Gastrocnemius medialis (tissue), 4 donors: ENCODE data around the gene RAB7A. TPM values are rescaled to one million over a fixed set of nuclear protein-coding genes. Genes with fewer than 3 reads are reported as not detected.

Experiments used
- ATAC-seq, 2 donors: fragments of 150-250 bp; one replicate each; pipeline ENCODE4 v1.9.1; 2016
- DNase-seq, 2 donors: peaks; one replicate each; pipeline ENCODE4 v3.0.0-alpha.2; 2019
- H3K27ac ChIP-seq, 4 donors: fragments of 200-600 bp; sonication (generic); 1 replicate in 1 of 4; 2 replicates in 3 of 4; pipeline ENCODE4 v1.5.1; 2016 to 2018; ENCODE audit warnings: mild to moderate bottlenecking in 2 of 4, moderate library complexity in 1 of 4
- H3K27me3 ChIP-seq, 3 donors: fragments of 200-600 bp; sonication (generic) in 2 of 3; 1 replicate in 1 of 3; 2 replicates in 2 of 3; pipeline versions ENCODE4 v1.5.1 to v1.6.0; 2016 to 2019; ENCODE audit warnings: mild to moderate bottlenecking in 1 of 3, moderate library complexity in 1 of 3
- H3K36me3 ChIP-seq, 2 donors: fragments of 200-600 bp; sonication (generic) in 1 of 2; one replicate each; pipeline ENCODE4 v1.5.1; 2017 to 2018
- H3K4me1 ChIP-seq, 2 donors: fragments of 200-600 bp; sonication (generic) in 1 of 2; one replicate each; pipeline ENCODE4 v1.5.1; 2016 to 2017; ENCODE audit warnings: mild to moderate bottlenecking in 2 of 2
- H3K4me3 ChIP-seq, 4 donors: fragments of 200-600 bp; sonication (generic) in 3 of 4; 1 replicate in 1 of 4; 2 replicates in 3 of 4; pipeline ENCODE4 v1.5.1; 2016 to 2019; ENCODE audit warnings: mild to moderate bottlenecking in 2 of 4
- H3K9me3 ChIP-seq, 3 donors: fragments of 200-600 bp; sonication (generic) in 2 of 3; 1 replicate in 1 of 3; 2 replicates in 2 of 3; pipeline ENCODE4 v1.5.1; 2016 to 2019
- POLR2A ChIP-seq, 2 donors: fragments of 450-650 bp; IDR thresholded peaks; one replicate each; pipeline ENCODE4 v1.6.1; 2017; ENCODE audit warnings: antibody characterized with exemption in 2 of 2, mild to moderate bottlenecking in 2 of 2, moderate library complexity in 2 of 2
- in situ Hi-C, 4 donors: fragments of 200-750 bp; cut with MboI; loops; one replicate each; pipeline versions ENCODE4 v1.15.0 to v1.8.0; 2017; ENCODE audit warnings: low sequenced_read_pairs in 4 of 4
- intact Hi-C: fragments of 100-400 bp; cut with DNase I; formaldehyde crosslinking; loops from one replicate; pipeline ENCODE4 v1.15.1; 2023; ENCODE audit warnings: low total_unique reads
- total RNA-seq, 4 donors: library from RNA; depleted of rRNA; stranded (reverse); fragments of >200 nt; gene quantifications; one replicate each; pipeline versions ENCODE4 v1.1.0 to v1.2.3, GENCODE V29; 2016
- TF ChIP-seq, protein P1 (sequence below), 5 experiments: fragments of 450-650 bp in 3 of 5; fragments of 200-600 bp in 2 of 5; sonication (generic) in 2 of 5; IDR thresholded peaks in 4 of 5; conservative IDR thresholded peaks in 1 of 5; 1 replicate in 4 of 5; 2 replicates in 1 of 5; pipeline ENCODE4 v1.5.1; 2016 to 2019; ENCODE audit warnings: antibody characterized with exemption in 5 of 5, mild to moderate bottlenecking in 3 of 5, moderate library complexity in 3 of 5

RAB7A gene
- total RNA-seq, 4 donors from 2014 or later, result 102 to 190 (median 149) TPM

DNA sequence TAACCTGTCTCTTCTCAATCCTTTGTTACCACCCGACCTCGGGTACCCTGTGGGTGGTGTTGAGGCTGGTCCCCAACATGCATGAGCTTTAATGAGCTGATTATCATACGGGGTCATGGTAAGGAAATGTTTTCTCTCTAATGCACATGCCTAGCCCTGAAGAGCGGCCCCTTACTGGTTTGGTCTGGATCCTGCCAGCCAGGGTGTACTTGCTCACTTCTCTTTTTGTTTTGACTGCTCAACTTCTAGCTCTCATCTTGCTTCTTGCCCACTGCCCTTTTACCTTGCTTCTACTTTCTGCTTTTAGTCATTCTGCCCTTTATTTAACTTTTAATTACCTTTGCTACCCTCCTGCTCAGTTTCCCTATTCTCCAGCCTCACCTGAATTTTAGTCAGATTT, 109.1 kb downstream of the RAB7A start:
- intact Hi-C loops, result no loop called here
- H3K36me3 ChIP-seq, result no peaks in the 10 kb centered on the region
- ATAC-seq (no peak), DNase-seq (no peak)
- in situ Hi-C loops, result no loop called here
- no peaks in the 10 kb centered on the region for H3K9me3 ChIP-seq
- TF ChIP-seq POLR2A (IDR thresholded peaks at IDR 0.05), result no peak
- TF ChIP-seq, protein P1, sequence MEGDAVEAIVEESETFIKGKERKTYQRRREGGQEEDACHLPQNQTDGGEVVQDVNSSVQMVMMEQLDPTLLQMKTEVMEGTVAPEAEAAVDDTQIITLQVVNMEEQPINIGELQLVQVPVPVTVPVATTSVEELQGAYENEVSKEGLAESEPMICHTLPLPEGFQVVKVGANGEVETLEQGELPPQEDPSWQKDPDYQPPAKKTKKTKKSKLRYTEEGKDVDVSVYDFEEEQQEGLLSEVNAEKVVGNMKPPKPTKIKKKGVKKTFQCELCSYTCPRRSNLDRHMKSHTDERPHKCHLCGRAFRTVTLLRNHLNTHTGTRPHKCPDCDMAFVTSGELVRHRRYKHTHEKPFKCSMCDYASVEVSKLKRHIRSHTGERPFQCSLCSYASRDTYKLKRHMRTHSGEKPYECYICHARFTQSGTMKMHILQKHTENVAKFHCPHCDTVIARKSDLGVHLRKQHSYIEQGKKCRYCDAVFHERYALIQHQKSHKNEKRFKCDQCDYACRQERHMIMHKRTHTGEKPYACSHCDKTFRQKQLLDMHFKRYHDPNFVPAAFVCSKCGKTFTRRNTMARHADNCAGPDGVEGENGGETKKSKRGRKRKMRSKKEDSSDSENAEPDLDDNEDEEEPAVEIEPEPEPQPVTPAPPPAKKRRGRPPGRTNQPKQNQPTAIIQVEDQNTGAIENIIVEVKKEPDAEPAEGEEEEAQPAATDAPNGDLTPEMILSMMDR (IDR thresholded peaks at IDR 0.05 in 4 of 5, conservative IDR thresholded peaks at IDR 0.05 in 1 of 5), result no peak
- H3K4me1 ChIP-seq, result no peaks in the 10 kb centered on the region
- H3K4me3 ChIP-seq, result no peak overlapping the region
- no peaks in the 10 kb centered on the region for H3K27me3 ChIP-seq
- H3K27ac ChIP-seq, result no peak overlapping the region

DNA sequence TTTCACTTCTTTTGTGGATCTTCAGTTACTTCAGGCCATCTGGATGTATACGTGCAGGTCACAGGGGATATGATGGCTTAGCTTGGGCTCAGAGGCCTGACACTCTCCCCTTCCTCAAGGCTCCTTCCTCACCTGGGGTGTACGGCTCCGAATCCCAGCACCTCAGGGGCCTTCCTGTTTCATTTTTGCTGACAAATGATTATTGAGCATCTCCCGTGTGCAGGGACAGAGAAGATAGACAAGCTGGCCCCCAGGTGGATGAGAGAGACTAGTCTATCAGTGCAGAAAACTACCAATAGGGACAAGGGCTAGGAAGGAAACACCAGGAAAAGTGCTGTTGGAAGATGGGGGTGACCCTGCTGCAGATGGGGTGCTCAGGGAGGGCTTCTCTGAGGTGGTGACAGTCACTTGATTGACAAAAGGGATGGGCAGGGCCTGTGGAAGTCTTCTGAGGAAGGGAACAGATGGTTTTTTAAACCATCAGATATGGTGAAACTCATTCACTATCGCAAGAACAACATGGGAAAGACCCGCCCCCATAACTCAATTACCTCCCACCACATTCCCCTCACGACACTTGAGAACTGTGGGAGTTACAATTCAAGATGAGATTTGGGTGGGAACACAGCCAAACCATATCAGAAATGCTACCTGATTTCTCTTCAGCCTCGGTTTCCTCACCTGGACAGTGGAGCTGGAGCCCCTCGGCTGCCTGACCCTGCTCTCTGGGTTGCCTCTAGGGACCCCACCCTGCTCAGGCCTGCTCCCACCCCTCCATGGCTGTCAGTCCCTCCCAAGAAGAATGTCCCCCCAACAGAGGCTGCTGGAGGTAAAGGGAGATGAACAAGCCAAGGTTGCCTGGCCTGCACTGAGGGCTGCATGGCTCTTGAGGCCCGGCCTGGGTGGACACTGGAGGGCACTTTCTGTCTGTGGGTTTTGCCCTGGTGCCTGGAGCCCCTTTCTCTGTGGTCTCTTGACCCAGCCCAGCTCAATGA, 116.2 kb downstream of the RAB7A start:
- Histone ChIP-seq H3K9me3 (no peaks in the 10 kb centered on the region), H3K4me3 (no peak overlapping the region), H3K27ac (no peak overlapping the region), H3K27me3 (no peaks in the 10 kb centered on the region), H3K36me3 (no peaks in the 10 kb centered on the region), H3K4me1 (peaks cover 7 to 12% of the 10 kb centered on the region in 2 donors)
- DNase-seq (no peak), ATAC-seq (no peak)
- in situ Hi-C loops (loop anchor here in 1 of 4 donors (10.0 kb wide), 1 partner anchor 157 kb away; no protein-coding TSS in a partner anchor), intact Hi-C loops (no loop called here)
- TF ChIP-seq POLR2A (IDR thresholded peaks at IDR 0.05), result no peak
- TF ChIP-seq, protein P1 (IDR thresholded peaks at IDR 0.05 in 4 of 5, conservative IDR thresholded peaks at IDR 0.05 in 1 of 5), result no peak

DNA sequence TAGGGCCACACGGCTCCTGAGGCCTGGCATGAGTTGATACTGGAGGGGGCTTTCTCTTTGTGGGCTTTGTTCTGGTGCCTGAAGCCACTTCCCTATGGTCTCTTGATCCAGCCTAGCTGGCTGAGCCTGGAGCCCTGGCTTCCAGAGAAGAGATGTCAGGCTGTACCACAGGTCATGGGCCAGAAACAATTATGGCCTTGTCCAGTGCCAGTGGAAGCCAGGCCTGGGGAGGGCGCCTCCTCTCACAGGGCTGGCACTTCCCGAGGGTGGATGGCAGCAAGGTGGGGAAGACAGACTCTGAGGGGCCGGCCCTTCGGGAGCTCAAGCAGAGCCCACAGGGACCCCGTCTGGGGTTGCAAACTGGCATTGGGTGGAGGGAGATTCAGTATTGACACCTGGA, 118.5 kb downstream of the RAB7A start:
- TF ChIP-seq POLR2A (IDR thresholded peaks at IDR 0.05), result no peak
- TF ChIP-seq, protein P1 (IDR thresholded peaks at IDR 0.05 in 4 of 5, conservative IDR thresholded peaks at IDR 0.05 in 1 of 5), result no peak
- Histone ChIP-seq H3K36me3 (no peaks in the 10 kb centered on the region), H3K27me3 (no peaks in the 10 kb centered on the region), H3K27ac (no peak overlapping the region), H3K4me3 (no peak overlapping the region), H3K9me3 (no peaks in the 10 kb centered on the region), H3K4me1 (peaks cover 7 to 12% of the 10 kb centered on the region in 2 donors)
- in situ Hi-C loops (loop anchor here in 1 of 4 donors (10.0 kb wide), 1 partner anchor 160 kb away; no protein-coding TSS in a partner anchor), intact Hi-C loops (no loop called here)
- ATAC-seq (no peak), DNase-seq (no peak)

DNA sequence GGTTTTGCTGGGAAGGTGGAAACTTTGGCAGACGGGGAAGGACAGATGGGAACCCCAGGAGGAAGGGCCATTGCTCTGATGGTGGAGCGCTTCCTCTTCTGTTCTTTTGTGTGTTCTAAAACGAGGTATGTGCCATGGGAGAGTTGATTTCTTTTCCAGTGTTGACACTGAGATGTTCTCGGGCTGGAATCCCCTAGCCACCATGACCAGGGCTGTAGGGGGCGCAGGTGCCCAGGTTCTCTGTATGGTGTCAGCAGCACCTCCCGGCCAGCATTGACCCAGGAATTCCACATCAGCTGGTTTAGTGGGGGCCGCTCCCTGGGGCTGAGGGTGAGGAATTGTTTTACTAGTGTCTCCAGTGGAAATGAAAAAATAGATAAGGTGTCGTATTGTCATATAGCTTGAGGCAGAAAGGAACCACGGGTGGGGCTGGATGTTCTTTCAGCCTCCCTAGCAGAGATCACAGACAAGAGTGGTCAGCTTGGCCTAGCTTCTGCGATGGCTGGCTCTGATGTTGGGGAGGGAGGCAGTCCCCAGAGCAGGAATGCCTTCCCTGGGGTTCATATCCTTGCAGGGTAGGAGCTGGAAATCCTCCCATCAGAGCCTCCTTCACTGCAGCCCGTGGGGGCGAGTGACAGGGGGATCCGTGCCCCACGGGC, 119.3 kb downstream of the RAB7A start:
- Histone ChIP-seq H3K4me1 (peaks cover 7 to 12% of the 10 kb centered on the region in 2 donors), H3K27me3 (no peaks in the 10 kb centered on the region), H3K36me3 (no peaks in the 10 kb centered on the region), H3K4me3 (peak overlapping the region; percentile 46 to 70 (median 52)), H3K27ac (peak overlapping the region; percentile 78 to 90 (median 84)), H3K9me3 (no peaks in the 10 kb centered on the region)
- ATAC-seq (peak in 1 of 2 donors; percentile 5), DNase-seq (no peak)
- intact Hi-C loops, result loop anchor here (1.0 kb wide), 1 partner anchor 227 kb away; no protein-coding TSS in a partner anchor
- TF ChIP-seq, protein P1 (IDR thresholded peaks at IDR 0.05 in 4 of 5, conservative IDR thresholded peaks at IDR 0.05 in 1 of 5), result no peak
- no peak for TF ChIP-seq POLR2A (IDR thresholded peaks at IDR 0.05)
- in situ Hi-C loops, result loop anchor here in 1 of 4 donors (10.0 kb wide), 1 partner anchor 160 kb away; no protein-coding TSS in a partner anchor
